GM12864 (cell line): Measurements from ENCODE around the gene FER1L5.

Experiments used
- DNase-seq: peaks from one replicate; pipeline ENCODE4 v3.0.0-alpha.2; 2011; ENCODE audit warnings: low read depth
- H3K4me3 ChIP-seq: 2 replicates; pipeline ENCODE4 v1.5.1; 2011; ENCODE audit warnings: mild to moderate bottlenecking, low read depth, low read length, control low read depth
- TF ChIP-seq, protein P1 (sequence below): IDR thresholded peaks from 2 replicates; pipeline ENCODE4 v1.5.1; 2011; ENCODE audit warnings: low read depth, mild to moderate bottlenecking, moderate library complexity, low read length, control low read depth, inconsistent platforms; ENCODE audit errors: missing control alignments

Gene FER1L5

DNA sequence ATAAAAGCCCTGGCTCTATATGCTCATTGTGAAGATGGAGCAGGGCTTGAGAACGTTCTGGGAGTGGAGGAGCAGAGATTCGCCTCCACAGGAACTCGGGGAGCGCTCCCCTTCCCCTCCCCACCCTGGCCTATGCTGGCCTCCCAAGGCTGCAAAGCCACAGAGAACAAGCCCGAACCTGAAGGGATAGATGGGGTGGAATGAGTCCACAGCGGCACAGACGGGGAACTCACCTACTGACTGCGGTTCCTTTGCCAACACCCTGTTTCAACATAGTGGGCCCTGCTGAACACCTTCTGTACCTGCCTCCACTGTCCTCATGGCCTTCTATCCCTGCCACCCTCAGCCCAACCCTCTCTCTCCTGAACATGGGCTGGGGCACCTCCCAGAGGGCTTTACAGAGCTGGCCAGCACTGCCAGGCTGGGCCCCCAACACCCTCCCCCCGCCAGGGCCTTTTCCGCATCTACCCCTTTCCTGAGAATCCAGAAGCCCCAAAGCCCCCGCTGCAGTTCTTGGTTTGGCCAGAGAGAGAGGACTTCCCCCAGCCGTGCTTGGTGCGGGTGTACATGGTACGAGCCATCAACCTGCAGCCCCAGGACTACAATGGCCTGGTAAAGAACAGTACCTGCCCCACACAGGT lies 55.8 kb downstream of the FER1L5 start:
- TF ChIP-seq, protein P1, sequence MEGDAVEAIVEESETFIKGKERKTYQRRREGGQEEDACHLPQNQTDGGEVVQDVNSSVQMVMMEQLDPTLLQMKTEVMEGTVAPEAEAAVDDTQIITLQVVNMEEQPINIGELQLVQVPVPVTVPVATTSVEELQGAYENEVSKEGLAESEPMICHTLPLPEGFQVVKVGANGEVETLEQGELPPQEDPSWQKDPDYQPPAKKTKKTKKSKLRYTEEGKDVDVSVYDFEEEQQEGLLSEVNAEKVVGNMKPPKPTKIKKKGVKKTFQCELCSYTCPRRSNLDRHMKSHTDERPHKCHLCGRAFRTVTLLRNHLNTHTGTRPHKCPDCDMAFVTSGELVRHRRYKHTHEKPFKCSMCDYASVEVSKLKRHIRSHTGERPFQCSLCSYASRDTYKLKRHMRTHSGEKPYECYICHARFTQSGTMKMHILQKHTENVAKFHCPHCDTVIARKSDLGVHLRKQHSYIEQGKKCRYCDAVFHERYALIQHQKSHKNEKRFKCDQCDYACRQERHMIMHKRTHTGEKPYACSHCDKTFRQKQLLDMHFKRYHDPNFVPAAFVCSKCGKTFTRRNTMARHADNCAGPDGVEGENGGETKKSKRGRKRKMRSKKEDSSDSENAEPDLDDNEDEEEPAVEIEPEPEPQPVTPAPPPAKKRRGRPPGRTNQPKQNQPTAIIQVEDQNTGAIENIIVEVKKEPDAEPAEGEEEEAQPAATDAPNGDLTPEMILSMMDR: no peak
- no peak overlapping the region for H3K4me3 ChIP-seq
- no peak for DNase-seq

GRCh38 chr2:96699021-96699420 lies 56.5 kb downstream of the FER1L5 start:
- DNase-seq: no peak
- H3K4me3 ChIP-seq: no peak overlapping the region
- TF ChIP-seq, protein P1: no peak

- no peak overlapping the region for H3K4me3 ChIP-seq
- TF ChIP-seq, protein P1: no peak
- DNase-seq: no peak
These were observed 57.1 kb downstream of the FER1L5 start for GRCh38 chr2:96699621-96700020.

GRCh38 chr2:96700086-96700485 lies 57.5 kb downstream of the FER1L5 start:
- no peak overlapping the region for H3K4me3 ChIP-seq
- DNase-seq: no peak

DNA sequence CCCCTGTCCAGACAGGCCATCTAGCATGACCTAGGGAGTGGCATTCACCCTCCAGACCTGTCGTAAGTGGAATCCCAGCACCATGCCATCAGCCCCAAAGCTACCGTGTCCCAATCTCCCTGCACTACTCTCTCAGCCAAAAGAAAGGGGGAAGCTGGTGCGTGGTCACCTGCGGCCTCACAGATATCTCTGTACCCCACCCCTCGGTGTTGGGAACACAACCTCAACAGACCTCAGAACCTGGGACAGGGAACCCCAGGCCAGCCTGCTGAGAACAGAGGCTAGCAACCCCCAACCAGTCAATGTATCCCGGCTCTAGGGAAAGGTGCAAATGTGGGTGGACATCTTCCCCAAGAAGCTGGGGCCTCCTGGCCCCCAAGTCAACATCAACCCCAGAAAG lies 59.1 kb downstream of the FER1L5 start:
- DNase-seq: no peak
- H3K4me3 ChIP-seq: no peak overlapping the region
- TF ChIP-seq, protein P1: no peak

More at GRCh38 chr2:96700086-96700485, 57.5 kb downstream of the FER1L5 start:
- TF ChIP-seq, protein P1: no peak

DNA sequence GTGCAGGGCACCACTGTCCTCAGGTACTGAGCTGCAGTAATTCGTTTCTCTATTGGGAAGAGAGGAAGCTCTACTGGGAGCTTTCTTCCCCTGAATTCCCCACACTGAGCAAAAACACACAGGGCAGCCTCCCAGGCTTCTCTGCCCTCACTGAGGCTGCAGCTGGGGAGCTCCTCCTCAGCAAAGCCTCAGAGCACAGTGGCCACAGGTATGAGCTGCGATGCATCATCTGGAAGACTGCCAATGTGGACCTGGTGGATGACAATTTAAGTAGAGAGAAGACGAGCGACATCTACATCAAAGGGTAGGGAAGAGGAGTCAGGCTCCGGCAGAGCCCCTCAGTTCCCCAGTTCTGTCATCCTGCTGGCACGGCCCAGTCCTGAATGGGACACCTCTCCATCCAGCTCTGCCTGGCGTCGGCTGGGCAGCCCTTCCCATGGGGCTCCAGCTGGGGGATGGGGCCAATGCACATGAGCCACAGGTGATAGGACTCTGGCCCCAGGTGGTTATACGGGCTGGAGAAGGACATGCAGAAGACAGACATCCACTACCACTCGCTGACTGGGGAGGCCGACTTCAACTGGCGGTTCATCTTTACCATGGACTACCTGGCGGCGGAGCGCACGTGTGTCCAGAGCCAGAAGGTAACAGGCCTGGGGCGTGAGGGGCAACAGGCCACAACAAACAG lies 59.7 kb downstream of the FER1L5 start:
- DNase-seq: no peak
- no peak overlapping the region for H3K4me3 ChIP-seq

More for the DNA sequence above, 59.7 kb downstream of the FER1L5 start:
- TF ChIP-seq, protein P1: no peak
